HL-60 (cell line): ENCODE results near the gene COL19A1.

ENCODE experiments used
- DNase-seq, 2 experiments: peaks; one replicate each; pipeline ENCODE4 v3.0.0-alpha.2; 2010 to 2020; ENCODE audit warnings: low read depth in 1 of 2, low spot score in 1 of 2
- H3K27ac ChIP-seq: fragments of 250-450 bp; sonication (Bioruptor Pico); replicated peaks from 2 replicates; pipeline ENCODE4 v1.5.1; 2020; ENCODE audit warnings: mild to moderate bottlenecking, moderate library complexity
- H3K27me3 ChIP-seq: fragments of 250-450 bp; sonication (Bioruptor Pico); 2 replicates; pipeline ENCODE4 v1.5.1; 2021; ENCODE audit warnings: mild to moderate bottlenecking, moderate library complexity; ENCODE audit not compliant: insufficient read depth, poor library complexity, severe bottlenecking
- H3K4me3 ChIP-seq: replicated peaks from 2 replicates; pipeline ENCODE4 v1.5.1; 2011; ENCODE audit warnings: mild to moderate bottlenecking, control low read depth, low read length; ENCODE audit not compliant: insufficient read depth
- GABPA ChIP-seq: IDR thresholded peaks from 2 replicates; pipeline ENCODE4 v1.6.1; 2012; ENCODE audit warnings: low read depth
- POLR2AphosphoS5 ChIP-seq: IDR thresholded peaks from 2 replicates; pipeline ENCODE4 v1.6.1; 2012; ENCODE audit warnings: low read depth
- SPI1 ChIP-seq: IDR thresholded peaks from 2 replicates; pipeline ENCODE4 v1.6.1; 2012; ENCODE audit warnings: low read depth, mild to moderate bottlenecking, borderline replicate concordance
- TF ChIP-seq, protein P1 (sequence below): IDR thresholded peaks from 2 replicates; pipeline ENCODE4 v1.6.1; 2012; ENCODE audit warnings: low read depth; ENCODE audit not compliant: insufficient replicate concordance
- TF ChIP-seq, protein P2 (sequence below): IDR thresholded peaks from one replicate; pipeline ENCODE4 v1.5.1; 2011; ENCODE audit warnings: low read length, control low read depth, inconsistent platforms; ENCODE audit not compliant: insufficient read depth

The COL19A1 gene

DNA sequence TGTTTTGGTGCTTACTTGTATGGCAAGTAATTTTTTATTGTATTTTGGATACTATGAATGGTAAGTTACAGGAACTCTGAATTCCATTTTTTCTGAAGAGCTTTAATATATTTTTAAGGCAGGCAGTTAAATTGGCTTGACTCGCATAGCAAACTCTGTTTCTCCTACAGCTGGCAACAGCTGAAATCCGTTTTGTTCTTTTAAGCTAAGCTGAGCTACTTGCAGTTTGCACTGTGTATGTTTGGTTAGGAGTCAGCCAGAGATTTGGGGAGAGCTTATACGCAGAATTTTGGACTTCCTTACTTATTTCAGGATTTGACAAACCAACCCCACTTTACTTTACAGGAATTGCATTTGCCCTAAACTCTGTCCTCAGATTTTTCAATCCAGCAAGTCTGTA, 179.1 kb downstream of the COL19A1 start:
- no peak overlapping the region for H3K27ac ChIP-seq
- TF ChIP-seq GABPA (no peak), SPI1 (no peak)
- TF ChIP-seq, protein P1, sequence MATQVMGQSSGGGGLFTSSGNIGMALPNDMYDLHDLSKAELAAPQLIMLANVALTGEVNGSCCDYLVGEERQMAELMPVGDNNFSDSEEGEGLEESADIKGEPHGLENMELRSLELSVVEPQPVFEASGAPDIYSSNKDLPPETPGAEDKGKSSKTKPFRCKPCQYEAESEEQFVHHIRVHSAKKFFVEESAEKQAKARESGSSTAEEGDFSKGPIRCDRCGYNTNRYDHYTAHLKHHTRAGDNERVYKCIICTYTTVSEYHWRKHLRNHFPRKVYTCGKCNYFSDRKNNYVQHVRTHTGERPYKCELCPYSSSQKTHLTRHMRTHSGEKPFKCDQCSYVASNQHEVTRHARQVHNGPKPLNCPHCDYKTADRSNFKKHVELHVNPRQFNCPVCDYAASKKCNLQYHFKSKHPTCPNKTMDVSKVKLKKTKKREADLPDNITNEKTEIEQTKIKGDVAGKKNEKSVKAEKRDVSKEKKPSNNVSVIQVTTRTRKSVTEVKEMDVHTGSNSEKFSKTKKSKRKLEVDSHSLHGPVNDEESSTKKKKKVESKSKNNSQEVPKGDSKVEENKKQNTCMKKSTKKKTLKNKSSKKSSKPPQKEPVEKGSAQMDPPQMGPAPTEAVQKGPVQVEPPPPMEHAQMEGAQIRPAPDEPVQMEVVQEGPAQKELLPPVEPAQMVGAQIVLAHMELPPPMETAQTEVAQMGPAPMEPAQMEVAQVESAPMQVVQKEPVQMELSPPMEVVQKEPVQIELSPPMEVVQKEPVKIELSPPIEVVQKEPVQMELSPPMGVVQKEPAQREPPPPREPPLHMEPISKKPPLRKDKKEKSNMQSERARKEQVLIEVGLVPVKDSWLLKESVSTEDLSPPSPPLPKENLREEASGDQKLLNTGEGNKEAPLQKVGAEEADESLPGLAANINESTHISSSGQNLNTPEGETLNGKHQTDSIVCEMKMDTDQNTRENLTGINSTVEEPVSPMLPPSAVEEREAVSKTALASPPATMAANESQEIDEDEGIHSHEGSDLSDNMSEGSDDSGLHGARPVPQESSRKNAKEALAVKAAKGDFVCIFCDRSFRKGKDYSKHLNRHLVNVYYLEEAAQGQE = no peak
- no peak for DNase-seq
- no peaks in the 10 kb centered on the region for H3K27me3 ChIP-seq
- no peak overlapping the region for H3K4me3 ChIP-seq

DNA sequence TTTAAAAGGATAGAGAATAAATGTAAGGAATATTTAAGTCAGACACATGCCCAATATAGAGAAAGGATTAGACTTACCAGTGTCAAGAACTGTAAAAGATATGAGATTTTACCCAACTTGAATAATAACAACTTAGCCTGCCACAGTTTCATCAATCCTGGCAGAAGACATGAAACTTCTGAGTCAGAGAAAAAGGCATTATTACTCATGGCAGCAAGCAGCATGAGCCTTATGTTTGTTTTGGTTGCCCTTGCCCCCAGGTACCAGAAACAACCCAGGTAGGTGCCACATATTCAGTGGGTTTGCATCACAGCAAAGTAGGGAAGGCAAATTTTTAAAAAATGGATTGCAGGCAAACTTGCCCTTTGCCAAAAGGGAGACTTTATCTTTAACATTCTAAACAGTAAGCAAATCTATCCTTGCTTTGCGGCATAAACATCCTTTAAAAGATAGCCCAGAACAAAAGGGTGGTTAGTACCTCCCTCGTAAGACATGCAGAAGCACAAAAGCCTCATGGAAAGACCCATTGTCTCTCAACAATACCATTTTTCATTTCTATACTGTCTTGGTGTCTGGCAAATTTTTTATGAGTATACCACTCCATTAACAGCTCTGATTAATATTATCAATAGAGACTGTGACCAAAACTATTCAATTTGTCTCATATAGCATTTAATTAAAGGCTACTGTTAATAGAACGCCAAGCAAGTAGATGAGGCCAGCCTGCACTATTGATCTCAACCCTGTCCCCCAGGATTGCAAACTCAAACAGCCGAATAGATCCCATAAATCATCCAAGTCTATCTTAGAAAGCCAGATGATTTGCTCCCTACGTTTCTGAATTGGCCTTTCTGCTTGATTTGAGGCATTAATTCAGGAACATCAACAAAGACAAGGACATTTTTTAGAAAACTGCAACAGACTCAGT, 185.1 kb downstream of the COL19A1 start:
- TF ChIP-seq GABPA = no peak
- no peak for TF ChIP-seq SPI1
- TF ChIP-seq POLR2AphosphoS5 = no peak
- TF ChIP-seq, protein P2, sequence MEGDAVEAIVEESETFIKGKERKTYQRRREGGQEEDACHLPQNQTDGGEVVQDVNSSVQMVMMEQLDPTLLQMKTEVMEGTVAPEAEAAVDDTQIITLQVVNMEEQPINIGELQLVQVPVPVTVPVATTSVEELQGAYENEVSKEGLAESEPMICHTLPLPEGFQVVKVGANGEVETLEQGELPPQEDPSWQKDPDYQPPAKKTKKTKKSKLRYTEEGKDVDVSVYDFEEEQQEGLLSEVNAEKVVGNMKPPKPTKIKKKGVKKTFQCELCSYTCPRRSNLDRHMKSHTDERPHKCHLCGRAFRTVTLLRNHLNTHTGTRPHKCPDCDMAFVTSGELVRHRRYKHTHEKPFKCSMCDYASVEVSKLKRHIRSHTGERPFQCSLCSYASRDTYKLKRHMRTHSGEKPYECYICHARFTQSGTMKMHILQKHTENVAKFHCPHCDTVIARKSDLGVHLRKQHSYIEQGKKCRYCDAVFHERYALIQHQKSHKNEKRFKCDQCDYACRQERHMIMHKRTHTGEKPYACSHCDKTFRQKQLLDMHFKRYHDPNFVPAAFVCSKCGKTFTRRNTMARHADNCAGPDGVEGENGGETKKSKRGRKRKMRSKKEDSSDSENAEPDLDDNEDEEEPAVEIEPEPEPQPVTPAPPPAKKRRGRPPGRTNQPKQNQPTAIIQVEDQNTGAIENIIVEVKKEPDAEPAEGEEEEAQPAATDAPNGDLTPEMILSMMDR = no peak
- TF ChIP-seq, protein P1 = no peak
- Histone ChIP-seq H3K27me3 (no peaks in the 10 kb centered on the region), H3K4me3 (no peak overlapping the region), H3K27ac (no peak overlapping the region)
- DNase-seq = no peak

DNA sequence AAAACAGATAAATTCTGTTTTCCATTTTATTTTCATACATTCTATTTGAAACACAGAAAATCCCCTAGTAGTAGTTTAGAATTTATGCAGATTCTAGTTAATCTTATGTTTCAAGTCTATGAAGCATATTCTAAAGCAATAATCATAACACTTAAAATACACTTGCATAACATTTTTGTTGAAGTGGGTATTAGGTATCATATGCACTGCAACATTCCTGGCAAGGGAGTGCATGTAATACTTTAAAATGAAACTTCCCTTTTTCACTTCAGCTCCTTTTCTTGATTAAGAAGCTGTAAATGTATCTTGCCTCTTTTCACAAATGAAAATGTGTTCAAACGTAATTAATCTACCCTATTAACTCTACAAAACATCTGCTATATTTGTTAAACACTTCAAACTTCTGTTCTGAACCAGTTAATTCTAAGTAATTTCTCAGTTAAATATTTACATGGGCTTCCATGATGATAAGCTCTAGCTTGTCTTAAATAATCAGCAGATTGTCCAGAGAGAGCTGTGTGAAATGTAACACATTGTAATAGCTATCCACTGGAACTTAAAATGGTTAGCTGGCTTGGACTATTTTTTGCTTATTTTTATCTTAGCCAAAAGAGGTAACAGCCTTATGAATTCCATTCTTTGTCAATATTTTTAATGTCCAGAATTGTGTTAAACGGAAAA, 192.8 kb downstream of the COL19A1 start:
- Histone ChIP-seq H3K27me3 (no peaks in the 10 kb centered on the region), H3K4me3 (no peak overlapping the region), H3K27ac (no peak overlapping the region)
- DNase-seq = no peak
- TF ChIP-seq POLR2AphosphoS5 = no peak
- TF ChIP-seq, protein P1 = no peak
- TF ChIP-seq, protein P2 = no peak
